ENCODE measurements around the gene KCNK16.

The KCNK16 gene

DNA sequence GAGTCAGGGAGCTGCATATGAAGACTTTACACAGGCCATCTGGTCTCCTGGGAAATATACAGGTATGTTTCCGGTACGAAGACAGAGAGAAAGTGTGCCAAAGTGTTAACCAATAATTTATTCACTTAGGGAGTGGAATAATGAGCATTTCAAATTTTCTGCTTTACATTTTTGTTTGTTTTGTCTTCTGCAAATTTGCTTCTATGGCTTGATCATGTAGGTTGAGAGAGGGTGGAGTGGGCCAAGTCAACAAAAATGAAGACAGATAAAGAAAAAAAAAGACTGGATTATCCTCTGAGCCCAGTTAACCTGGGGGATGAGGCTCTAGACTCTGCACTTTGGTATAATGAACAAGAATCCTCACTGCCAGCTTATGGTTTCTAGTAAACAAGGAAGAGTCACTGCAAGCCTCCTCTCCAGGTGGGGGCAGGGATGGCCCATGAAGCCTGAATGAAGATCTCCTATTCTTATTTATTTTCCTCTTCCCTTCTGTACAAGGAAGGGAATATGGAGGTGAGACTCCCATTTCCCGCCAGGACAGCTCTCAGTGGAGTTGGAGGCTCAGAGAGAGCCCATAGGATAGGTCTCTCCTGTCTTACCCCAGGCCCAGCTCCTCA, 46.0 kb downstream of the KCNK16 start:
- no peak for DNase-seq (ENCODE audit: low spot score)

DNA sequence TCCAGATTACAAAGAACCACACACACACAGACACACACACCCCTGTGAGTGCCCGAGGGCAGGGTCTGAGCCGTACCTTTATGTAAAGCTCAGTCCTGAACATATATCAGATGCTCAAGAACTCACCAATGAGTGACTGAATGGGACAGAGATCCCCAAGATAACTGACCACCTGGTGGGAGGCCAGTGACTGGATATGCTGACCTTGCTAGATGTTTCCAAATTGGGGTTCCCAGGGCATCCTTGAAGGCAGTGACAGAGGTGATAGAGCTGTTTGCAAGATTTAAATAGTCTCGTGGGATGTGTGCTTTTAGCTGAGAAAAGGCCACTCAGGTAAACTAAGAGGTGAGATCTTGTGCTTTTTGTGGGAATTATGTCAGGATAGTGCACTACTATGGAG, 47.6 kb downstream of the KCNK16 start:
- no peak for DNase-seq (ENCODE audit: low spot score)

DNA sequence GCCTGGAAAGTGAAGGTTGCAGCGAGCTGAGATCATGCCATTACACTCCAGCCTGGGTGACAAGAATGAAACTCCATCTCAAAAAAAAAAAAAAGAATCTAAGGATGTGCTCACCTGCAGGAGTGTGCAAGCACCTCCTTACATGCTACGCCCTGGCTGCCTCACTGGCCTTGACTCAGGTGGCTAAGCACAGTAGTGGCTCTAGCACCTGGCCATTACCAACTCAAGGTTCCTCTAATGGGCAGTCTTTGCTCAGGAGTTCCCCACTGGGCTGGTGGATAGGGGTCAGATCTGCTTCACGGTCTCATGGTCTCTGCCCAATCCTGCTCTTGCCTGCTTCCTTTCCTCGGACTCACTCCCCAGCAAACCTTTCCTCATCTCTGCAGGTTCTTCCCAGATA, 48.0 kb downstream of the KCNK16 start:
- DNase-seq (ENCODE audit: low spot score), result no peak

DNA sequence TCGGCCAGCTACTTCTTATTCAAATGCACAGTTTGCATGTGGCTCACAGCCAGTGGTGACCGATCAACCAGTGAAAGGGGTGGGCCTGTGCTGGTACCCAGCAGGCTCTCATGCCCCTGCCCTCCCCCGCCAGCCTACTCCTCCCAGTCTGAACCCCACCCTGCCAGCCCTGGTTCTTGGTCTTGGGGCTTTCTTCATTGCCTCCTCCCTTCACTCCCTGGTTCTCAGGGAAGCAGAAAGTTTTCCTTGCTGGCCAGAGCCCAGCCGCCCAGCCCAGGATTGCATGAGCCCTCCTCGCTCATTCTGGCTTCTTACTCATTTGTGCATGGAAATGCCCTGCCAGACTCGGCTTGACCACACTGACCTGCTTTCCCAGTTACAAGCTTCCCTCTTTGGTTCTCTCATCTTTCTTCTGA, 49.1 kb downstream of the KCNK16 start:
- no peak for DNase-seq (ENCODE audit: low spot score)

DNA sequence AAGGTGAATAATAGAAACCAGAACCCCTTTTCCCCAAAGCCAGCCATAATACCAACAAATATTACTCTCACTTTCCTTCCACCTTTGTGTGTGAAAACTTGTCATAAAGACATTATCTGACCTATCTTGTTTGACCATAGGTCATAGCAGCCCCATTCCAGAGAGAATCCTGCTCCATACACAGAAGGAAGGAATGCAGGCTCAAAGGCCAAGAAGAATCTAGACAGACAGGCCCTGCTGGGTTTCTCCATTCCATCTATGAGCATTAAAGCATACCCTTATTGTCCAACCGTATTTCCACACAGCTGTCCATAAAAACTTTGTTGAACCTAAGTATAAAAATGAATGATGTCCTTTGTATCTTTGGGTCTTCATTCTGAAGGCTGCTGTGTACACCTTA, 52.5 kb downstream of the KCNK16 start:
- DNase-seq (ENCODE audit: low spot score), result no peak

DNA sequence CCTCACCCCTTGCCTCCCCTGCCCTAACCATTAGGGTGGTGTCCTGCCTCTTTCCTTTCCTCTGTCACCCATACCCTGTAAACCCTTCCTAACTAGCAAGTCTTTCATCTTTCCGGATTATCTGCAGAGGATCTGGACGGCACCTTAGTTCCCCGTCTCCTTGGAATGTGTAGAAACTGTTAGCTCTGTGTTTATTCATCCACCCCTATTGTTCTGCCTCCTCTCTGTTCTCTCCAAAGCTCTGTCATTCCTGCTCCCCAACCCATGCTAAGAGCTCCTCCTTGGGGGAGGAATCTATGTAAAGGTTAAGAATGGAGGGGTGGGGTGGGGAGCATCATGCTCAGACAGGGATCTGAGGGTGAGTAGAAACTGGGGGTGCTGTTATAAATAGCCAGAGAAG, 53.8 kb downstream of the KCNK16 start:
- no peak for DNase-seq (ENCODE audit: low spot score)

DNA sequence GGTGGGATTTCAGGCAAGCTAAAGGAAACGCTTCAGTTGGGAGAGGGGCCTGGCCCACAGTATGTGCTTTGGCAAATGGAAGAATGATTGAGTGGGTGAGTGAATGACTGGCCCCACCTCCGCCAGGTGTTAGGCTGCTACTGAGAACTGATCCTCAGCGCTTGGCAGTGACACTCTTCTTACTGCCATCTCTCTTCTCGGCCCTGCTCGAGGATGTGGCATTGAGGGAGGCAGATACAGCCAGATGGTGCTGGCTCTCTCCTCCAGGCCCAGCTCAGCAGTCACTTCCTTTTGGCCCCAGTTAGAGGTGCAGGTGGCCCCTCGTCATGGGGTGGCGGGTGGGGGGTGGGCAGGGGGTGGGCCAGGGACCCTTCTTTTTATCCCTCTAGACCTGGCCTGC, 54.3 kb downstream of the KCNK16 start:
- DNase-seq (ENCODE audit: low spot score), result no peak

DNA sequence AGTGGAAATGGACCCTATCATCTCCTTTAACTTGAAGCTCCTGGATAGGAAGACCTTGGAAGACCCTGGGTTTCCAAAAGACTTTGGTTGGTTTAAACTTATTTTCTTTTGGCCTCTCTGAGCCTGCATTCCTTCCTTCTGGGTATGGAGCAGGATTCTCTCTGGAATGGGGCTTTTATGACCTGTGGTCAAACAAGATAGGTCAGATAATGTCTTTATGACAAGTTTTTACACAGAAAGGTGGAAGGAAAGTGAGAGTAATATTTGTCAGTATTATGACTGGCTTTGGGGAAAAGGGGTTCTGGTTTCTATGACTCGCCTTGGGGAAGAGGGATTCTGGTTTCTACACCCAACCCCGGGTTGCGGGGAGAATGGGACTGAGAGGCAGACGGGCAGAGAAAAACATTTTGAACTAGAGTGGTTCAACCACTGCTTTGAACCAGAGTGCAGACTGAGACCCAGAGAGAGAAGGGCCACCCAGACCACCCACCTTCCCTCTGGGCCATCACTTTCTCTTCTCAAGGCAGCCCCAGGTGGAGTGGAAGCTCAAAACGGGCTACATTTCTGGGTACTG, 55.6 kb downstream of the KCNK16 start:
- DNase-seq (ENCODE audit: low spot score), result no peak

DNA sequence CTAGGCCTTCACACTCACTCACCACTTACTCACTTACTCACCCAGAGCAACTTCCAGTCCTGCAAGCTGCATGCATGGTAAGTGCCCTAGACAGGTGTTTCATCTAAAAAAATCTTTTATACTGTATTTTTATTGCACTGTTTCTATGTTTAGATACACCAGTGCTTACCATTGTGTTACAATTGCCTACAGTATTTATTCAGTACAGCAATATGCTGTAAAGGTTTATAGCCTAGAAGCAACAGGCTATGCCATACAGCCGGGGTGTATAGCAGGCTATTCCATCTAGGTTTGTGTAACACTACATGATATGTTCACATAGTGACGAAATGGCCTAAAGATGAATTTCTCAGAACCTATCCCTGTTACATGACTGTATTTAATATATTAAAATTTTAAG, 56.1 kb downstream of the KCNK16 start:
- no peak for DNase-seq (ENCODE audit: low spot score)

All from CD4-positive, alpha-beta T cell treated with Interleukin-6 at 100 ng/mL for 8 hours (primary cell).